ENCODE results near the gene TTYH1. TPM values are rescaled to one million over a fixed set of nuclear protein-coding genes. Genes with fewer than 3 reads are reported as not detected.
"Not testable (repeated sequence)": the region's sequence is repeated elsewhere in the genome, so short reads cannot be mapped to it uniquely, and the experiment has no call there.

The TTYH1 gene
- total RNA-seq, 1 donor from 2014 or later, result 50.7 TPM

DNA sequence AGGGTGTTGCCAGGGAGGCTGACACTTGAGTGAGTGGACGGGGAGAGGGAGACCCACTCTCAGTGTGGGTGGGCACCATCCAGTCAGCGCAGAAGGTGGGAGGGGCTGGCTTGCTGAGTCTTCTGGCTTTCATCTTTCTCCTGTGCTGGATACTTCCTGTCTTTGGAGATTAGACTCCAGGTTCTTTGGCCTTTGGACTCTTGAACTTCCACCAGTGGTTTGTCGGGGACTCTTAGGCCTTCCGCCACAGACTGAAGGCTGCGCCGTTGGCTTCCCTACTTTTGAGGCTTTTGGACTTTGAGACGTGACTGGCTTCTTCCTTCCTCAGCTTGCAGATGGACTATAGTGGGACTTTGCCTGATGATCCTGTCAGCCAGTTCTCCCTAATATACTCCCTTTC lies 29.5 kb downstream of the TTYH1 start:
- TF ChIP-seq, protein P1, sequence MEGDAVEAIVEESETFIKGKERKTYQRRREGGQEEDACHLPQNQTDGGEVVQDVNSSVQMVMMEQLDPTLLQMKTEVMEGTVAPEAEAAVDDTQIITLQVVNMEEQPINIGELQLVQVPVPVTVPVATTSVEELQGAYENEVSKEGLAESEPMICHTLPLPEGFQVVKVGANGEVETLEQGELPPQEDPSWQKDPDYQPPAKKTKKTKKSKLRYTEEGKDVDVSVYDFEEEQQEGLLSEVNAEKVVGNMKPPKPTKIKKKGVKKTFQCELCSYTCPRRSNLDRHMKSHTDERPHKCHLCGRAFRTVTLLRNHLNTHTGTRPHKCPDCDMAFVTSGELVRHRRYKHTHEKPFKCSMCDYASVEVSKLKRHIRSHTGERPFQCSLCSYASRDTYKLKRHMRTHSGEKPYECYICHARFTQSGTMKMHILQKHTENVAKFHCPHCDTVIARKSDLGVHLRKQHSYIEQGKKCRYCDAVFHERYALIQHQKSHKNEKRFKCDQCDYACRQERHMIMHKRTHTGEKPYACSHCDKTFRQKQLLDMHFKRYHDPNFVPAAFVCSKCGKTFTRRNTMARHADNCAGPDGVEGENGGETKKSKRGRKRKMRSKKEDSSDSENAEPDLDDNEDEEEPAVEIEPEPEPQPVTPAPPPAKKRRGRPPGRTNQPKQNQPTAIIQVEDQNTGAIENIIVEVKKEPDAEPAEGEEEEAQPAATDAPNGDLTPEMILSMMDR (conservative IDR thresholded peaks at IDR 0.05), result no peak
- no peak overlapping the region for H3K4me3 Mint-ChIP-seq
- H3K27me3 Mint-ChIP-seq, result peaks cover 2% of the 10 kb centered on the region
- no peaks in the 10 kb centered on the region for H3K9me3 Mint-ChIP-seq
- H3K4me1 Mint-ChIP-seq (ENCODE audit: unreplicated experiment), result peaks cover 13% of the 10 kb centered on the region
- DNase-seq (ENCODE audit: extremely low spot score, unreplicated experiment), result no peak
- no peak overlapping the region for H3K27ac Mint-ChIP-seq
- peaks cover 8% of the 10 kb centered on the region for H3K36me3 Mint-ChIP-seq

DNA sequence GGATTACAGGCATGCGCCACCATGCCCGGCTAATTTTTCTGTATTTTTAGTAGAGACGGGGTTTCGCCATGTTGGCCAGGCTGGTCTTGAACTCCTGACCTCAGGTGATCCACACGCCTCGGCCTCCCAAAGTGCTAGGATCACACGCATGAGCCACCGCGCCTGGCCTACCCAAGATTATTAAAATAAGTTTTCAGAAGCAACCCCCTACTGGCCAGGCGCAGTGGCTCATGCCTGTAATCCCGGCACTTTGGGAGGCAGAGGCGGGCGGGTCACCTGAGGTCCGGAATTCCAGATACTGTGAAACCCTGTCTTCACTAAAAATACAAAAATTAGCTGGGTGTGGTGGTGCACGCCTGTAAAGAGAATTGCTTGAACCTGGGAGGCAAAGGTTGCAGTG lies 31.1 kb downstream of the TTYH1 start:
- Mint-ChIP-seq H3K4me1 (ENCODE audit: unreplicated experiment) (peaks cover 22% of the 10 kb centered on the region), H3K36me3 (peaks cover 13% of the 10 kb centered on the region)
- not testable (repeated sequence) for H3K27me3 Mint-ChIP-seq; H3K9me3 Mint-ChIP-seq; H3K27ac Mint-ChIP-seq; H3K4me3 Mint-ChIP-seq; DNase-seq (ENCODE audit: extremely low spot score, unreplicated experiment)
- TF ChIP-seq, protein P1 (conservative IDR thresholded peaks at IDR 0.05), result peak; percentile 41

DNA sequence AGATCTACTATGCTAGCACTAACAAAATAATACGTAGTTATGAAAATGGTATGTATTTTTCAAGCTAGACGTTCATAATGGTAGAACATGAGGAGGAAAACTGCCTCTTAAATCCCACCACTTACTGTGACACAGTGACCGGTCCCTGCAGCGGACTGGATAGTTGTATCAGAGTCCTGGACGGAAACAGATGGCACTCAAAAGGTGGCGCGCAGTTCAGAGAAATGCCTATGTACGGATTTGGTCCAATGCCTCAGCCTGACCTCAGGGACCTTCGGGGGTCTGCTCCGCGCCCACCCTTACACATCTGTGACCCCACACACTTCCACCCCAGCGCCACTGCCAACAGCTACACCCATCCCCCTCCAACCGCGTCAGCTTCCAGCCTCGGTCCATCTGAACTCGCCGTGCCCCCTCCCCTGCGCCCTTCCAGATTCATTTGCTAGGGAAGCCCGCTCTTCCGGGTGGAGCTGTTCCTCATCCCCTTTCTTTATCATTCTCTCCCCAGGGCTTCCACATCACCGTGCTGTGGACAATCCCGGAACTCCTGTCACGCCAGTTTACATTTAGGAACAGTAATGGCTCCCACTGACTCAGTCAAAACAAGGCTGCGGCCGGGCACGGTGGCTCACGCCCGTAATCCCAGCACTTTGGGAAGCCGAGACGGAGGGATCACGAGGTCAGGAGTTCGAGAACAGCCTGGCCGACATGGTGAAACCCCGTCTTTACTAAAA lies 32.9 kb downstream of the TTYH1 start:
- TF ChIP-seq, protein P1 (conservative IDR thresholded peaks at IDR 0.05), result peak; percentile 24
- Mint-ChIP-seq H3K36me3 (peaks cover 14% of the 10 kb centered on the region), H3K27ac (peak overlapping the region; percentile 99), H3K4me1 (ENCODE audit: unreplicated experiment) (peaks cover 22% of the 10 kb centered on the region), H3K9me3 (no peaks in the 10 kb centered on the region), H3K4me3 (peak overlapping the region; percentile 99), H3K27me3 (peaks cover 2% of the 10 kb centered on the region)
- no peak for DNase-seq (ENCODE audit: extremely low spot score, unreplicated experiment)

DNA sequence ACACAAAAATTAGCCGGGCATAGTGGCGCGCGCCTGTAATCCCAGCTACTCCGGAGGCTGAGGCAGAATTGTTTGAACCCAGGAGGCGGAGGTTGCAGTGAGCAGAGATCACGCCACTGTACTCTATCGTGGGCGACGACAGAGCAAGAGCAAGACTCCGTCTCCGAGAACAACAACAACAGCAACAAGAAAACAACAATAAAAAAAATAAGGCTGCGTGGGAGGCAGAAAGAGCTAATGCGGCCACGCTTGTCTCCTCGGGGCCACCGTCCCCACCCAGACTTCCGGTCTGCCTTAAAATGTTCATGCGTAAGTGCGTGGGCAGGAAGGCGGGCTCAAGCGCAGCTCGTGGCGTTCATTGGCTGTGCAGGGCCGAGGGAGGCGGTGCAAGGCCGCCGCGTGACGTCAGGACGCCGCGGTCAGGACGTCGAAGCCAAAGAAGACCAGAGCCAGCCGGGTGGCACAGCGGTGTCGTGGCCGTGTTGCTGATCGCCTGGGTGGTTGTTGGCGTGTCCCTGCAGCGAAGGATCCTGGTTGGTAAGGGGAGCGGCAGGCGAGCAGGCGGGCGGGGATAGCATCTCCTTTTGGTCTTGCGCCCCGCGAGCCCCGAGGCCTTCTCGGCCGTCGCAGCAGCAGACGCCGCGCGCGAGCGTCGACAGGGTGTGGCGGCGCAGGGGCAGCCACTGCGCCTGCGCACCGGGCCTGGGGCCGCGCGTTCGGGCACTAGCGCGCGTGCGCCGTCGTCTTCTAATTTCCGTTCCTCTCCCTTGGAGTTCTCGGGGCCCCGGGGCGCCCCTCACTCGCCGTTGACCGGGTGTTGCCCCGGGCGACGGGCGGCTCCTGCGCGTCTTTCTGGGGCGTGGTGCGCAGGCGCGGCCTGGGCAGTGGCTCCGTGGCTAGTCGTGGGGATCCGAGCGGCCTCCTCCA lies 33.8 kb downstream of the TTYH1 start, which contains the start of gene LENG8:
LENG8 (plus strand) TSS at position 426 of the 927 bp plus-strand sequence. CDS start 2,146 bp downstream, outside the sequence.
- Mint-ChIP-seq H3K36me3 (peaks cover 14% of the 10 kb centered on the region), H3K4me1 (ENCODE audit: unreplicated experiment) (peaks cover 22% of the 10 kb centered on the region), H3K27me3 (peaks cover 2% of the 10 kb centered on the region), H3K27ac (peak within 1 kb of the TSS; percentile 99), H3K4me3 (peak within 1 kb of the TSS; percentile 99), H3K9me3 (no peaks in the 10 kb centered on the region)
- TF ChIP-seq, protein P1 (conservative IDR thresholded peaks at IDR 0.05), result no peak
- DNase-seq (ENCODE audit: extremely low spot score, unreplicated experiment), result peak; percentile 97

GRCh38 chr19:54449701-54450069 lies 34.4 kb downstream of the TTYH1 start:
- Mint-ChIP-seq H3K36me3 (peaks cover 14% of the 10 kb centered on the region), H3K9me3 (no peaks in the 10 kb centered on the region), H3K4me1 (ENCODE audit: unreplicated experiment) (peaks cover 22% of the 10 kb centered on the region), H3K27ac (peak overlapping the region; percentile 99), H3K4me3 (peak overlapping the region; percentile 99), H3K27me3 (peaks cover 2% of the 10 kb centered on the region)
- TF ChIP-seq, protein P1 (conservative IDR thresholded peaks at IDR 0.05), result no peak
- no peak for DNase-seq (ENCODE audit: extremely low spot score, unreplicated experiment)

Measured in type B pancreatic cell (in vitro differentiated cells).